Peyer's patch (tissue), 4 donors: Measurements from ENCODE around the gene TRMT2A. TPM values are rescaled to one million over a fixed set of nuclear protein-coding genes. Genes with fewer than 3 reads are reported as not detected.

Experiments used
- DNase-seq, 3 donors: peaks; one replicate each; pipeline ENCODE4 v3.0.0-alpha.2; 2017 to 2019
- H3K27ac ChIP-seq, 4 donors: fragments of 200-600 bp; sonication (generic); one replicate each; pipeline ENCODE4 v1.5.1; 2016 to 2019
- H3K27me3 ChIP-seq, 2 donors: fragments of 200-600 bp; sonication (generic); one replicate each; pipeline ENCODE4 v1.5.1; 2019
- H3K36me3 ChIP-seq, 3 donors: fragments of 200-600 bp; sonication (generic); one replicate each; pipeline ENCODE4 v1.5.1; 2016 to 2019
- H3K4me1 ChIP-seq, 4 donors: fragments of 200-600 bp; sonication (generic); one replicate each; pipeline ENCODE4 v1.5.1; 2016 to 2019
- H3K4me3 ChIP-seq, 4 donors: fragments of 200-600 bp; sonication (generic); 1 replicate in 3 of 4; 2 replicates in 1 of 4; pipeline ENCODE4 v1.5.1; 2016 to 2019; ENCODE audit warnings: mild to moderate bottlenecking in 1 of 4
- H3K9me3 ChIP-seq, 4 donors: fragments of 200-600 bp; sonication (generic); one replicate each; pipeline ENCODE4 v1.5.1; 2016 to 2019; ENCODE audit warnings: mild to moderate bottlenecking in 1 of 4
- POLR2A ChIP-seq, 2 donors: fragments of 450-650 bp; IDR thresholded peaks; one replicate each; pipeline ENCODE4 v1.5.1; 2017; ENCODE audit warnings: antibody characterized with exemption in 2 of 2, mild to moderate bottlenecking in 2 of 2, moderate library complexity in 2 of 2
- total RNA-seq, 4 donors: library from RNA; depleted of rRNA; stranded (reverse); fragments of >200 nt; gene quantifications; one replicate each; pipeline ENCODE4 v1.1.0, GENCODE V29; 2016
- TF ChIP-seq, protein P1 (sequence below), 6 experiments: fragments of 450-650 bp in 4 of 6; fragments of 200-600 bp in 2 of 6; sonication (generic) in 1 of 6; IDR thresholded peaks; one replicate each; pipeline ENCODE4 v1.5.1; 2017 to 2019; ENCODE audit warnings: antibody characterized with exemption in 6 of 6, mild to moderate bottlenecking in 3 of 6, moderate library complexity in 1 of 6

Gene TRMT2A
- total RNA-seq, 4 donors from 2014 or later = 26.8 to 134 (median 86.9) TPM

DNA sequence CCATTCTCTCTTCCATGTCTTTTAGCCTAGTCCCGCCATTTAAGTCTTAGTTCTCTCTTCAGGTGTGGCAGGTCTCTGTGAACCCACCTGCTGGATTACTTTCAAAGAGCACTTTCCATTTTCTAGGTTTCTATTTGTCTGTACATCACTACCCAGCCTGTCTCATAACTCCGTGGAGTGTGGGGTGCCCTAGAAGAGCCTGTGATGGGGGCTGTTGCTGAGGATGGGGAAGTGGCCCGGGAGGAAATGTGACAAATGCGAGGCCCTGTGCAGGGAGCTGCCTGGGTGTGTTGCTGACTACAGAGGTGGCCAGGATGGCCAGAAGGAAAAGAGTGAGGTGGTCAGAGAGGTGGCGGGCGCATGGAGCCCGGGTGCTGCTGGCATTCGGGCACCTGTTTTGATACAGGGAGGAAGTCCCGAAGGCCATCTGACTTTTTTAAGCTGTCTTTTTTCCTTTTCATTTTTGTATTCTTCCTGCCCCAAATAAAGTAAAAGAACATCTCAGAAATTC, 26.2 kb downstream of the TRMT2A start:
- H3K4me3 ChIP-seq = no peak overlapping the region
- H3K27me3 ChIP-seq = no peaks in the 10 kb centered on the region
- no peaks in the 10 kb centered on the region for H3K4me1 ChIP-seq
- peaks cover 0 to 99% (median 0%) of the 10 kb centered on the region in 3 donors for H3K36me3 ChIP-seq
- no peak for DNase-seq
- no peak overlapping the region for H3K27ac ChIP-seq
- no peaks in the 10 kb centered on the region for H3K9me3 ChIP-seq
- TF ChIP-seq, protein P1, sequence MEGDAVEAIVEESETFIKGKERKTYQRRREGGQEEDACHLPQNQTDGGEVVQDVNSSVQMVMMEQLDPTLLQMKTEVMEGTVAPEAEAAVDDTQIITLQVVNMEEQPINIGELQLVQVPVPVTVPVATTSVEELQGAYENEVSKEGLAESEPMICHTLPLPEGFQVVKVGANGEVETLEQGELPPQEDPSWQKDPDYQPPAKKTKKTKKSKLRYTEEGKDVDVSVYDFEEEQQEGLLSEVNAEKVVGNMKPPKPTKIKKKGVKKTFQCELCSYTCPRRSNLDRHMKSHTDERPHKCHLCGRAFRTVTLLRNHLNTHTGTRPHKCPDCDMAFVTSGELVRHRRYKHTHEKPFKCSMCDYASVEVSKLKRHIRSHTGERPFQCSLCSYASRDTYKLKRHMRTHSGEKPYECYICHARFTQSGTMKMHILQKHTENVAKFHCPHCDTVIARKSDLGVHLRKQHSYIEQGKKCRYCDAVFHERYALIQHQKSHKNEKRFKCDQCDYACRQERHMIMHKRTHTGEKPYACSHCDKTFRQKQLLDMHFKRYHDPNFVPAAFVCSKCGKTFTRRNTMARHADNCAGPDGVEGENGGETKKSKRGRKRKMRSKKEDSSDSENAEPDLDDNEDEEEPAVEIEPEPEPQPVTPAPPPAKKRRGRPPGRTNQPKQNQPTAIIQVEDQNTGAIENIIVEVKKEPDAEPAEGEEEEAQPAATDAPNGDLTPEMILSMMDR (IDR thresholded peaks at IDR 0.05) = no peak
- TF ChIP-seq POLR2A (IDR thresholded peaks at IDR 0.05) = no peak

GRCh38 chr22:20089977-20090729, 26.9 kb downstream of the TRMT2A start:
- no peak for TF ChIP-seq POLR2A (IDR thresholded peaks at IDR 0.05)
- TF ChIP-seq, protein P1 (IDR thresholded peaks at IDR 0.05) = no peak
- H3K27me3 ChIP-seq = no peaks in the 10 kb centered on the region
- H3K4me1 ChIP-seq = no peaks in the 10 kb centered on the region
- H3K36me3 ChIP-seq = peaks cover 0 to 96% (median 0%) of the 10 kb centered on the region in 3 donors
- H3K9me3 ChIP-seq = no peaks in the 10 kb centered on the region
- no peak for DNase-seq
- no peak overlapping the region for H3K4me3 ChIP-seq
- no peak overlapping the region for H3K27ac ChIP-seq

DNA sequence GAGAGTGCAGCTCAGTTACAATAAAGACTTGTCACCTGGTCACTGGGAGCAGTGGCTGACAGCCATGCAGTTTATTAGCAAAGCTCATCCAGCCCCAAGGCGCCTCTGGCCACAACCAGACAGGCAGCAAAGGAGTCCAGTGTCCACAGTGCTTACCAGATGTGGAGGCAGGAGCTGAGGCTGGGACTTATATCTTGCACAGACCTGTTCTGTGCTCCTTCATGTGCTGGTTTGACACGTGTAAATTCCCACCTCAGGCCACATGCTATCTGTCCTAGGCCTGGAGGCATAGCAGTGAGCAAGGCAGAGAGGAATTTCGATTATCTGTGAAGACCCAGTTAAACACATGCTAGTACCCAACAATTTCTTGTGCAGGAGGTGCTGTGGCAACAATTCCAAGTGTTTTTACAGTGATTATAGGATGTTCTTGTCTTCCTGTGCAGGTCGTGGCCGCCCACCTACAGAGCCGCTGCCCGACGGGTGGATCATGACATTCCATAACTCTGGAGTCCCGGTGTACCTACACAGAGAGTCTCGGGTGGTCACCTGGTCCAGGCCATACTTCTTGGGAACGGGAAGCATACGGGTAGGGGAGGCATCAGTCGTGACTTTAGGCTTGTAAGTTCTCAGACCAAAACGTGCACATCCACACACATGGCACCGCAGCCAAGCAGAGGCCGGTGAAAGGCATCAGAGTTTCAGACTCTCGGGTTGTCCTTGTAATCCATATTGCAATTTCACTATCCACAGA, 27.6 kb downstream of the TRMT2A start:
- peaks cover 0 to 88% (median 0%) of the 10 kb centered on the region in 3 donors for H3K36me3 ChIP-seq
- H3K4me3 ChIP-seq = no peak overlapping the region
- no peaks in the 10 kb centered on the region for H3K27me3 ChIP-seq
- H3K4me1 ChIP-seq = peaks cover 0 to 7% (median 0%) of the 10 kb centered on the region in 4 donors
- H3K27ac ChIP-seq = no peak overlapping the region
- H3K9me3 ChIP-seq = no peaks in the 10 kb centered on the region
- TF ChIP-seq POLR2A (IDR thresholded peaks at IDR 0.05) = no peak
- TF ChIP-seq, protein P1 (IDR thresholded peaks at IDR 0.05) = no peak
- DNase-seq = no peak

GRCh38 chr22:20088263-20088648, 28.8 kb downstream of the TRMT2A start:
- no peaks in the 10 kb centered on the region for H3K9me3 ChIP-seq
- peaks cover 0 to 14% (median 0%) of the 10 kb centered on the region in 4 donors for H3K4me1 ChIP-seq
- peaks cover 0 to 77% (median 0%) of the 10 kb centered on the region in 3 donors for H3K36me3 ChIP-seq
- TF ChIP-seq, protein P1 (IDR thresholded peaks at IDR 0.05) = no peak
- no peak for TF ChIP-seq POLR2A (IDR thresholded peaks at IDR 0.05)
- no peaks in the 10 kb centered on the region for H3K27me3 ChIP-seq
- H3K27ac ChIP-seq = no peak overlapping the region
- no peak overlapping the region for H3K4me3 ChIP-seq
- no peak for DNase-seq

DNA sequence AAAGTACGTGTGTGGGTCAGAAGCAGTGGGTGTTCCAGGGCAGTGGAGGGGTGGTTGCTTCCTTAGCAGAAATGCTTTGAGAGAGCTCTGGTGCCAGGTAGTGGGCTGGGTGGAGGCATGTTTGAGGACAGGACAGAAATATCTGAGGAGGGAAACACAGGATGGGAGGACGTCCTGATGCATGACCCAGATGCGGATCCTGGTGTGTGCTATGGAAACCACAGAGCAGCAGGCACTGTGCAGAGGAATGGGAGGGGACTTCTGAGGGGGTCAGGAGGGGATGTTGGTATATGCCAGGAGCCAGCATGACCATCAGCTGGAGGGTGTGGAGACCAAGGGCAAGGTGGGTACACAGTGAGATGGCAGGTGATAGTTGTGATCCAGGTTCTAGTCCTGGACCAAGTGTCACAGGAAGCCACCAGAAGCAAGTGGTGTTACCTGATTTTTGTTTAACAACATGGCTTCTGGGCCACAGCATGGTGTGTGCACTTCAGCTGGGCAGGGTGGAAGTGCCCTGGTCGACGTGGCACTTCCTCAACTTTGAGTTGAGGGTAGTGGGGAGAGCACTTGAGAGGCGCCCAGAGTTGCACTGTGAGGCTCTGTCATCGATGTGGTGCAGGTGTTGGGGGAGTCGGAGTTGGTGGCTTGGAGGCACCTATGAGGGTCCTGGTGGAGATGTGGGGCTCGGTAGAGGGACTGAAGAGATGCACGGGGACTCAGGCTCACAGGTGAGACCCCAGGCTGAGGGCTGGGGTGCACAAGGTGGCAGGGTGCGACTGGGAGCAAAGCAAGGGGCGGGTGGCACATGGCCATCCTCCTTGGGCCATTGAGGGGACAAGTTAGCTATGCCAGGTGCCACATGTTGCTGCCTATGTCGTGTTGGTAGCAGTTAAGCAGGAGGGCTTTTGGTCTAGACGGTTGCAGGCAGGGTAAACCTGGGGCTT, 29.4 kb downstream of the TRMT2A start:
- no peak for TF ChIP-seq POLR2A (IDR thresholded peaks at IDR 0.05)
- TF ChIP-seq, protein P1 (IDR thresholded peaks at IDR 0.05) = no peak
- no peak overlapping the region for H3K4me3 ChIP-seq
- H3K27me3 ChIP-seq = no peaks in the 10 kb centered on the region
- no peak for DNase-seq
- peaks cover 0 to 21% (median 0%) of the 10 kb centered on the region in 4 donors for H3K4me1 ChIP-seq
- peaks cover 0 to 70% (median 0%) of the 10 kb centered on the region in 3 donors for H3K36me3 ChIP-seq
- no peak overlapping the region for H3K27ac ChIP-seq
- H3K9me3 ChIP-seq = no peaks in the 10 kb centered on the region
